SK-N-SH treated with all-trans-retinoic acid at 6 μM for 48 hours (cell line): Measurements from ENCODE around the gene SKAP2.

ENCODE experiments used
- ATAC-seq: fragments of 200-7000 bp; cut with Tn5 transposase; 3 replicates; pipeline ENCODE4 v1.9.1; 2020; ENCODE audit warnings: mild to moderate bottlenecking, moderate library complexity
- CREB5 ChIP-seq: fragments of 250-450 bp; sonication (Bioruptor Pico); IDR thresholded peaks from 2 replicates; pipeline ENCODE4 v1.5.1; 2020; ENCODE audit warnings: low read depth, mild to moderate bottlenecking, moderate library complexity
- CSRNP3 ChIP-seq: fragments of 250-450 bp; sonication (Bioruptor Pico); IDR thresholded peaks from 2 replicates; pipeline ENCODE4 v1.5.1; 2021; ENCODE audit warnings: mild to moderate bottlenecking, moderate library complexity
- OSR1 ChIP-seq: fragments of 250-450 bp; sonication (Bioruptor Pico); IDR thresholded peaks from 2 replicates; pipeline ENCODE4 v1.8.0; 2022; ENCODE audit warnings: moderate library complexity, mild to moderate bottlenecking, inconsistent platforms
- POU6F1 ChIP-seq: fragments of 250-450 bp; sonication (Bioruptor Pico); IDR thresholded peaks from 2 replicates; pipeline ENCODE4 v1.8.0; 2021; ENCODE audit warnings: low read depth, mild to moderate bottlenecking, moderate library complexity, borderline replicate concordance
- PPARA ChIP-seq: fragments of 250-450 bp; sonication (Bioruptor Pico); IDR thresholded peaks from 2 replicates; pipeline ENCODE4 v1.5.0; 2020; ENCODE audit warnings: mild to moderate bottlenecking, borderline replicate concordance
- RARB ChIP-seq: fragments of 250-450 bp; sonication (Bioruptor Pico); IDR thresholded peaks from 2 replicates; pipeline ENCODE4 v1.8.0; 2021; ENCODE audit warnings: mild to moderate bottlenecking, moderate library complexity
- SNAI2 ChIP-seq: fragments of 250-450 bp; sonication (Bioruptor Pico); IDR thresholded peaks from 2 replicates; pipeline ENCODE4 v1.5.0; 2020; ENCODE audit warnings: mild to moderate bottlenecking, moderate library complexity
- ZC3H10 ChIP-seq: fragments of 250-450 bp; sonication (Bioruptor Pico); IDR thresholded peaks from 2 replicates; pipeline ENCODE4 v1.5.1; 2021; ENCODE audit warnings: mild to moderate bottlenecking, moderate library complexity
- ZFP30 ChIP-seq: fragments of 450-650 bp; formaldehyde crosslinking; IDR thresholded peaks from 2 replicates; pipeline ENCODE4 v1.5.0; 2022; ENCODE audit warnings: mild to moderate bottlenecking, moderate library complexity

Gene SKAP2

DNA sequence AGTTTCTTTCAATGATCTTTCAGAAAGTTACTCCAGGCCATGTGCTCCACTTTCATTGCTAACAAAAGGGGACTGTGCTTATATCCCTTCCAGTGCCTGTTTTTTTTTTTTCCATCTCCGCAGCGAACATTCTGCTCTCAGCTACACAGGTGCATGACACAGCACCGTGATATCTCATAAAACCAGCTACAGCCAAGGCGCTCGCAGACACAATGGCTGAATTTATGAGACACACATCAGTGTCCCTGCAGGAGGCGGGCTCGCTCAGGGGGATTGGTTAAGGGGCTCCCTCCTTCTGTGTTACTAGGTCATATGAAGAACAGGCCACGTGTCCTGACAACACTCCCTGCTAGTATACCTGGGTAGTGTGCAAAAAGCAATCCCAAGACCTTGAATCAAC, 245.5 kb downstream of the SKAP2 start (continued):
- TF ChIP-seq POU6F1 (no peak), PPARA (no peak), RARB (CRISPR knock-in tag) (no peak), CSRNP3 (no peak)

GRCh38 chr7:26618449-26618848, 245.9 kb downstream of the SKAP2 start:
- no peak for ATAC-seq
- TF ChIP-seq SNAI2 (CRISPR knock-in tag) = no peak
- TF ChIP-seq ZC3H10 (CRISPR knock-in tag) = no peak
- TF ChIP-seq CREB5 (CRISPR knock-in tag) = no peak
- TF ChIP-seq ZFP30 (CRISPR knock-in tag) = no peak
- no peak for TF ChIP-seq OSR1 (CRISPR knock-in tag)
- TF ChIP-seq, all 23 proteins: peak for 0
